Activated CD4-positive, alpha-beta T cell treated with anti-CD3 and anti-CD28 coated beads for 4 hours (primary cell): Measurements from ENCODE around the gene CLIC5.

Experiments
- DNase-seq, 2 donors: peaks; one replicate each; pipeline ENCODE4 v3.0.0-alpha.2; 2020

CLIC5 gene

DNA sequence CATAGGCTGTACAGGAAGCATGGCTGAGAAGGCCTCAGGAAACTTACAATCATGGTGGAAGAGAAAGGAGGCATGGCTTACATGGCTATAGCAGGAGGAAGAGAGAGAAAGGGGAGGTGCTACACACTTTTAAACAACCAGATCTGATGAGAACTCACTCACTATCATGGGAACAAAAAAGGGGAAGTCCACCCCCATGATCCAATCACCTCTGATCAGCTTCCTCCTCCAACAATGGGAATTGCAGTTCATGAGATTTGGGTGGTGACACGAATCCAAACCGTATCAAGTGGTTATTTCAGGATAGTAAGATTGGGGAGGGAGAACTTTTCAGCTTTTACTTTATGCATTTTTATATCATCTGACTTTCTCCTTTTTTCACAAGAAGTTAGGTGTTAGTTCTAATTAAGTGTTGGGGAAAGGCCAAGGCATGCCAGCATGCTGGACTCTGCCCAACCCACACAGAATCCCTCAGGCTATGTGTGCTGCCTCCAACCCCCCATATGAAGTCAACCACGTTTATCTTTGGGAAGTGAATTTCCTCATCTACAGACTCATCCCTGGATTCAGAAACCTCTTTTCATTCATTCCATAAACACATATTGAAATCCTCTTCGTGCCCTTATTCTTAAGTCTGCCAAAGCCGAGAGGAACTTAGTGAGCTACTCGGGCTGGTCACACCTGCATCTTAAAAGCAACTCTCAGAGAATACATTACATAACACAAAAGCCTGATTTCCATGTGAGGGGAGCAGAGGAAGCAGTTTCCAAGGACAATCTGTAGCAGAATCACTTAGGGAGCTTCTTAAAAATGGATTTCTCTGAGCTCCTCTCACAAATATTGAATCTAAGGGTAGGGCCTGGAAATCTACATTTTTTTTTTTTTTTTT, 16.7 kb upstream of the CLIC5 start:
- no peak for DNase-seq

DNA sequence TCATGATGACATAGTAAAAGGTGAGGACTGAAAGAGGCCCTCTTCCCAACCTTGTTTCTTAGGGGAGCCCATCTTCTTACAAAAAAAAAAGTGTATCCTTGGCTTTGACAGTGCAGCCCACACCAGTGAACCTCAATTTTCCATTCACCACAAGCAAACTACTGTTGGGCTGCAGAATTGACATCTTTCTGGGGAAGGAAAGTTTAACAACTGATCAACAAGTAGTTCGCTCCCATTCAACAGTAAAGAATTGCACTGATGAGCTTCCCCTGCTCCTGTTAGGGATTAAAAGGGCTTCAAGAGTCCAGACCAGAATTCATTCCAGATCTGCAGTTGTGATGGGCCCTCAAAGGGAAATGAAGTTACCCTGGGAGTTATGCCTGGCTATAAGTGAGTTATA, 13.9 kb upstream of the CLIC5 start:
- DNase-seq, result no peak

GRCh38 chr6:46026307-46026706, 10.6 kb upstream of the CLIC5 start:
- DNase-seq, result no peak

GRCh38 chr6:46025573-46025972, 9.9 kb upstream of the CLIC5 start:
- DNase-seq, result no peak

DNA sequence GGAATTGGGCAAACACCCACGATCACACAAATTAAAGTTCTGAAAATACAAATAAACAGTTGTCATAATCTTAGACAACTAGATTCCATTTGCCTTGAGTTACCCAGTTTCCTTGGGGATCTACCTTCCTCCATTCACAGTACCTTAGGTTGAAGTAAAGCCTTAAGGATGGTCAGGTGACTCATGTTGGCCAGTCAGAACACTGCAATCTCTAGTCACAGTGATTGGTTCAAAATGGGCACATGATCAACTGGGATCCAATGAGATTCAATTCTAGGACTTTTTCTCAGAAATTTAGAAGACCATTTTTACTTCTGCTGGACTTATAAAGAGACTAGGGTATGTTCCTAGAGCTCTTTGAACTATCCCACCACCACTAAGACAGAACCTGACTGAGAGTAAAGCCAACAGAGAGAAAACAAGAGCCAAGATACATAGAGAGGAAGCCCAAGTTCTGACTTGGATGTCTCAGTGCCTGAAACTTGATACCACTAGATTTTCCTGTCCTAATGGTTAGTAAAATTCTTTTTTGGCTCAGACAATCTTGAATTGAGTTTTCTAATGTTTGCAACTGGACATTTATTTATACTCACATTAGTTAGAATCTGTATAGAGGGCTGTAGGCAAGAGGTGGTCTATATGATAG, 8.6 kb upstream of the CLIC5 start:
- DNase-seq, result no peak

DNA sequence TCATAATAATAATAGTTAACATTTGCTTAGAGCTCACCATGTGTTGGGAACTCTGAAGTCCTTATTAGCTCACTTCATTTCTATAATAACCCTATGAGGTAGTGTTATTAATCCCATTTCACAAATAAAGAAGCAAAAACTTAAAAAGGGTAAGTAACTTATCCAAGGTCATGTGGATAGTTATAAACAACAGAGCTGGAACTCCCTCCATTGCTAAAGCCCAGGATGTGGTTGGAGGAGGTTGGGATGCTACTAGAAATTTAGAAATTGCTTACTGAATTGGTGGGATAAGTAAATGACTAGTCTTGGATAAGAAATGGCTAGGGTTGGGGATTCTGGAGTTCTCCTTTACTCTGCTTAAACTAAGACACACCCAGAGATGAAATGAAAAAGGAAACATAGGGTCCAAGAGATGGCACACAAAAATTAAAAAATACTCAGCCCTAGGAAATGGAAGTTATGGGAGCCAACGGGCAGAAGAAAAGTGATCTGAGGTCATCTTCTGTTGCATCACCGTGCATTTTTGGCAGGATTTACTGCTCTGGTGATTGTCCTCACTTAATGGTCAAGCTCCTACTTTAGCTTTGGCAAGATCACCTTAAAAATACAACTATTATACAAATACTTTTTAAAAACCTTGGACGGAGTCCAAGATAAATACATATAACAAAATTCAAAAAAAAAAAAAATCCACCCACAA, 7.7 kb upstream of the CLIC5 start:
- no peak for DNase-seq

- DNase-seq, result no peak
Observed at GRCh38 chr6:46022106-46022948, 6.7 kb upstream of the CLIC5 start.

- DNase-seq, result no peak
Observed at GRCh38 chr6:46017726-46018125, 2.1 kb upstream of the CLIC5 start.

- DNase-seq, result no peak
Observed at GRCh38 chr6:46016063-46016608, 476 bp upstream of the CLIC5 start.

DNA sequence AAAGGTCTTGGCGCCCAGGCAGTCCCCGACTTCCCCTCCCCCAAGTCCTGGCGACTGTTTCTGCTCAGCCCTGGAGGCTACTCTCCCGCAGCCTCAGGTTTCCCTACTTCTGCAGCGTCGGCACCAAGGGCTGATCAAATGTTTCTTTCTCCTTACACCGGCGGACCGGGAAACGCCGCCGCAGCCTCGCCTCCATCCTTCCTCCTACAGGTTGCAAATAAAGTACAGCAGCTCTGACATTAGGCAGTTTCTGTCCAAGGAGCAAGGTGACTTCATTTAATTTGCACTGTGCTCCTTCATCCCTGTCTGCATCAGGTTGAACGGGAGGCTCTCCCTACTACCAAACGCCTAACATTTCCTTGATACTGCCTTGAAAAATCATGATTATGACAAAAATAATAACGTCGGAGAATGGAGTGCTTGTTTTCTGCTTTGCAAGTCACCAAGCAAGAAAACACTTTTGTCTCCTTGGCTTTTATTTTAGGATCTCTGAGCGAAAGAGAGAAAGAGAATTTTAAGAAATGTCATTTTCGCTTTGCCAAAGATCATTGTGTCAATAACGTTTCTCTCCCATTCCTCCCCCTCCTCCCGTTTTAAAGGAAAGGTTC, 1.0 kb downstream of the CLIC5 start:
- DNase-seq, result peak in 1 of 2 donors; percentile 3

GRCh38 chr6:46014046-46014445, 1.6 kb downstream of the CLIC5 start:
- DNase-seq, result no peak

DNA sequence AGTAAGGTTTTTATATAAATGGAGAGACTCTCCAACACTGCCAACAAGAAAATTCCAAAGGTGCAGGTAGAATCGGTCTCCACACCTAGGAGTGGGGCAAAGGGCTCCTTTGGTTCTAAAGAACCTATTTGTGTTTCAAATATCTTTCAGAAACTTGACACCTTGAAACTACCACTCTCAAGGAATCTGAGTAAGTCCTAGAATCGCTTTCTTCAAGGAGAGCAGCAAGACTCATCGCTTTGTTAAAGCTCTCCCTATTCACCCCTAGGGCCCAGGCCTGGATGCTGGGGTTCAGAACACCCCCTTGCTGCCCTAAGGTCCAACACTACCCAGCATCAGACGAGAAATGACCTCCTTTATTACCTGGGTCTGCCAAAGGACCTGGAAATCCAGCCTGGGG, 2.0 kb downstream of the CLIC5 start:
- no peak for DNase-seq

DNA sequence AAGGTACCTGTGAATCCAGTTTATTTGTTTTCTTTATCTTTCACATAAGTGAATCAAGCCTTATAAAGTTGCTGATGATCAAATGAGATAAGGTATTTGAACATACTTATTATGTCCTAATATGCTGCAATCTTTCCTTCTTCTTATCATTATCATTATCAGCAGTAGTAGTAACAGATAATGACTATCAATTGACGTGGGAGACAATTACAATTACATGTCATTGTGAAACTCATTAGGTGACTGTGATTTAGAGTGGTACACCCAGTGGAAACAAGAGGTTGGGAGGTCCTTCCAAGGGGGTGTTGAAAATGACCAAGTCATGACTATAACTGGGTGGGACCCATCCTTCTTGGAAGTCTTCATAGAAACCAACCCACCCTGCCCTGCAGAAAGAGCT, 2.8 kb downstream of the CLIC5 start:
- DNase-seq, result no peak

GRCh38 chr6:46011188-46012085, 4.2 kb downstream of the CLIC5 start:
- peak; percentile 54 to 60 for DNase-seq

- DNase-seq, result no peak
Observed at GRCh38 chr6:46010771-46011170, 4.9 kb downstream of the CLIC5 start.

GRCh38 chr6:46010270-46010669, 5.4 kb downstream of the CLIC5 start:
- DNase-seq, result no peak

DNA sequence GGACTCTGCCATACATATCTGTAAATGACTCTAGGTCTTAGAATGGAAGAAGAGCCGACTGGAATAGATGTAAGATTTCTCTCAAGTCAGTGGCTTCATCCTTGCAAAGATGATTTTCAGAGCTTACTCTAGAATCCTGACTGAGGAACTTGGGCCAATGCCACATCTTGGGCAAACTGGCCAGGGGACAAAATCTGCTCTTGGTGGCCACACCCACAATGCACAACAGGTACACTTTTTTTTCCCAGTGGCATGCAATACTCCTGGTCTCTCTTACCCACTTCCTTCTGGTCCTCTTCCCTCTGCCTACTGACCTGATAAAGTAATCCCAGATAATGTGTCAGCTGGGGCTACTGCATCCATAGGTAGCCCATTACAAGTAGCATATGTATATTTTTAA, 13.4 kb downstream of the CLIC5 start:
- DNase-seq, result no peak

DNA sequence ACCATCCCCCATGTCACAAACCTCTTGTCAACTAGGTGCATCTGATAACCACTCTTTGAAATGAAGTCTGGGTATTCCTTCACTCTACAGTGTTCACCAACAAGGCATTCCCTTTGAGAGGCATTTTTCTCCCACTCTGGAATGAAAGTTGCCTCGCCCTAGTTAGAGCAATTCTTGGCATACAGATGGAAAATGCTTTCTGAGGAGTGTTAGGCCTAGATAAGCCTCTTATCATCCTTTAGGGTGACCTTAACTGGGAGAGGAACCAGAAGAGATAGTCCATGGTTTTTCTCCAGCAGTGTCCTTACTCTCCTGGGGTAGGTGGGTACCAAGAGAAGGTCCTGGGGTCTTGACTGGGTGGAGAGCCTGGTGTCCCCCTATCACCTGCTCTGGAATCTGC, 14.8 kb downstream of the CLIC5 start:
- no peak for DNase-seq

GRCh38 chr6:45998524-45998923, 17.1 kb downstream of the CLIC5 start:
- no peak for DNase-seq

GRCh38 chr6:45997875-45998506, 17.7 kb downstream of the CLIC5 start:
- DNase-seq, result no peak

DNA sequence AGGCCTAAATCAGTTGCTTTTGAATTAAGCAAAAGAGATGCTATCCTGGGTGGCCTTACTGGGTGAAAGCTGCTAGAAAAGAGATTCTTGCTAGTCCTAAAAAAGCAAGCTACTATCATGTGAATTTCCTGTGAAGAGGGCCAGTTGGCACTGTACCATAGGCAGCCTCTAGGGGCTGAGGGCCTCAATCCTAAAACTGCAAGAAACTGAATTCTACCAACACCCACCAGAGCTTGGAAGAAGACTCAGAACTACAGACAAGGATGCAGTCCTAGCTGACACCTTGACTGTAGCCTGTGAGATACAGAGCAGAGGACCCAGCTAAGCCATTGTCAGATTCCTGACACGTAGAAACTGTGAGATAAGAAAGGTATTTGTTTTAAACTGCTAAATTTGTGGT, 24.5 kb downstream of the CLIC5 start:
- DNase-seq, result no peak
